ENCODE measurements around the gene PPP2CA. TPM values are rescaled to one million over a fixed set of nuclear protein-coding genes. Genes with fewer than 3 reads are reported as not detected.

The PPP2CA gene
- total and polyA plus RNA-seq, 4 donors = 32.2 to 117 (median 104) TPM

GRCh38 chr5:134189031-134189430 is 36.8 kb downstream of the PPP2CA start:
- ATAC-seq (ENCODE audit: insufficient read depth, low FRiP score) = no peak
- 74 to 83% methylated on average over 3 of the region's 3 CpGs for WGBS, 2 donors

GRCh38 chr5:134188092-134188491 is 37.8 kb downstream of the PPP2CA start:
- no peak overlapping the region for H3K4me3 ChIP-seq
- no peaks in the 10 kb centered on the region for H3K36me3 ChIP-seq (ENCODE audit: control insufficient read depth in 4 of 4, insufficient read depth in 4 of 4, low read length in 4 of 4)
- ATAC-seq (ENCODE audit: insufficient read depth, low FRiP score) (no peak), DNase-seq (no peak)
- no peaks in the 10 kb centered on the region for H3K9me3 ChIP-seq (ENCODE audit: control insufficient read depth in 4 of 4, insufficient read depth in 3 of 4, low read length in 3 of 4)
- WGBS, 2 donors = 76 to 89% methylated on average over 1 of the region's 1 CpG
- no peaks in the 10 kb centered on the region for H3K4me1 ChIP-seq (ENCODE audit: control insufficient read depth in 5 of 5, insufficient read depth in 5 of 5, low read length in 5 of 5)
- H3K27ac ChIP-seq (ENCODE audit: low read depth in 1 of 2, low read length in 1 of 2) = no peak overlapping the region
- no peak for TF ChIP-seq CTCF (IDR thresholded peaks at IDR 0.05; ENCODE audit: control extremely low read depth, extremely low read depth)
- no peaks in the 10 kb centered on the region for H3K27me3 ChIP-seq (ENCODE audit: control insufficient read depth in 3 of 3, insufficient read depth in 3 of 3, low read length in 2 of 3)
- H3K9ac ChIP-seq (ENCODE audit: insufficient read depth in 1 of 2, low read length in 2 of 2) = no peak overlapping the region

More at GRCh38 chr5:134189031-134189430, 36.8 kb downstream of the PPP2CA start:
- Histone ChIP-seq H3K9me3 (ENCODE audit: control insufficient read depth in 4 of 4, insufficient read depth in 3 of 4, low read length in 3 of 4) (no peaks in the 10 kb centered on the region), H3K4me3 (no peak overlapping the region), H3K36me3 (ENCODE audit: control insufficient read depth in 4 of 4, insufficient read depth in 4 of 4, low read length in 4 of 4) (peaks cover 0 to 3% (median 0%) of the 10 kb centered on the region in 4 donors), H3K27ac (ENCODE audit: low read depth in 1 of 2, low read length in 1 of 2) (no peak overlapping the region), H3K9ac (ENCODE audit: insufficient read depth in 1 of 2, low read length in 2 of 2) (no peak overlapping the region), H3K27me3 (ENCODE audit: control insufficient read depth in 3 of 3, insufficient read depth in 3 of 3, low read length in 2 of 3) (no peaks in the 10 kb centered on the region), H3K4me1 (ENCODE audit: control insufficient read depth in 5 of 5, insufficient read depth in 5 of 5, low read length in 5 of 5) (no peaks in the 10 kb centered on the region)
- peak in 1 of 3 donors; percentile 10 for DNase-seq
- TF ChIP-seq CTCF (IDR thresholded peaks at IDR 0.05; ENCODE audit: control extremely low read depth, extremely low read depth) = no peak

GRCh38 chr5:134184155-134185135 is 41.4 kb downstream of the PPP2CA start:
- no peaks in the 10 kb centered on the region for H3K9me3 ChIP-seq (ENCODE audit: control insufficient read depth in 4 of 4, insufficient read depth in 3 of 4, low read length in 3 of 4)
- no peak overlapping the region for H3K9ac ChIP-seq (ENCODE audit: insufficient read depth in 1 of 2, low read length in 2 of 2)
- H3K4me3 ChIP-seq = no peak overlapping the region
- H3K36me3 ChIP-seq (ENCODE audit: control insufficient read depth in 4 of 4, insufficient read depth in 4 of 4, low read length in 4 of 4) = no peaks in the 10 kb centered on the region
- H3K4me1 ChIP-seq (ENCODE audit: control insufficient read depth in 5 of 5, insufficient read depth in 5 of 5, low read length in 5 of 5) = no peaks in the 10 kb centered on the region
- peak; percentile 68 for TF ChIP-seq CTCF (IDR thresholded peaks at IDR 0.05; ENCODE audit: control extremely low read depth, extremely low read depth)
- peak; percentile 85 for ATAC-seq (ENCODE audit: insufficient read depth, low FRiP score)
- H3K27me3 ChIP-seq (ENCODE audit: control insufficient read depth in 3 of 3, insufficient read depth in 3 of 3, low read length in 2 of 3) = no peaks in the 10 kb centered on the region
- H3K27ac ChIP-seq (ENCODE audit: low read depth in 1 of 2, low read length in 1 of 2) = no peak overlapping the region
- 59 to 65% methylated on average over 11 of the region's 11 CpGs for WGBS, 2 donors
- peak; percentile 57 to 63 (median 57) for DNase-seq
